HCT116 (cell line): Measurements from ENCODE around the gene PIMREG. TPM values are rescaled to one million over a fixed set of nuclear protein-coding genes. Genes with fewer than 3 reads are reported as not detected.

Experiments
- ATAC-seq: fragments of 200-7000 bp; cut with Tn5 transposase; 2 replicates; pipeline ENCODE4 v1.9.1; 2020; ENCODE audit warnings: mild to moderate bottlenecking, moderate library complexity
- BruUV-seq: library from RNA; stranded (reverse); fragments of 400-500 nt; replicated peaks from 2 replicates; lab custom pipeline; 2021; lab: Mats Ljungman, UMichigan
- CTCF ChIA-PET: fragments of 300-600 bp; sonication (Branson Sonifier 250); formaldehyde crosslinking; loops from one replicate; lab custom pipeline; 2021; ENCODE audit warnings: antibody characterized with exemption; lab: Charles Lee
- POLR2A ChIA-PET: fragments of 300-600, 350-600 bp; sonication (Branson Sonifier 250); formaldehyde crosslinking; loops from one replicate; lab custom pipeline; 2021; ENCODE audit warnings: antibody characterized with exemption; lab: Charles Lee
- RAD21 ChIA-PET, 2 experiments: fragments of 300-600 bp; sonication (Branson Sonifier 250); formaldehyde crosslinking; loops; one replicate each; lab custom pipeline; 2023; ENCODE audit warnings: low total read pairs in 2 of 2; ENCODE audit not compliant: uncharacterized antibody in 2 of 2, unreplicated experiment in 2 of 2, low non-redundant PET in 1 of 2; lab: Charles Lee
- DNase-seq: peaks from one replicate; pipeline ENCODE4 v3.0.0-alpha.2; 2010; ENCODE audit warnings: low read depth, low spot score
- H2AFZ ChIP-seq: fragments of 200-600 bp; shearing (Covaris generic), sonication (generic); 2 replicates; pipeline ENCODE4 v1.6.1; 2017; ENCODE audit warnings: low read depth, mixed run types, mixed read lengths, antibody characterized with exemption, low read length; ENCODE audit not compliant: poor library complexity, severe bottlenecking
- H3K27ac ChIP-seq: 2 replicates; pipeline ENCODE4 v1.5.1; 2012; ENCODE audit warnings: low read depth, low read length
- H3K27me3 ChIP-seq: fragments of 200-600 bp; sonication (generic); 2 replicates; pipeline ENCODE4 v1.6.1; 2016; ENCODE audit warnings: mixed run types, low read length, mixed read lengths; ENCODE audit not compliant: insufficient read depth
- H3K36me3 ChIP-seq, 2 experiments: fragments of 200-500 bp in 1 of 2; fragments of 200-600 bp in 1 of 2; sonication (Bioruptor generic) in 1 of 2; sonication (generic) in 1 of 2; 2 replicates each; pipeline versions ENCODE4 v1.5.1 to v1.6.1; 2014 to 2016; ENCODE audit warnings: low read length in 2 of 2, inconsistent platforms in 1 of 2, mixed read lengths in 1 of 2, mixed run types in 1 of 2; ENCODE audit not compliant: insufficient read depth in 2 of 2, control insufficient read depth in 1 of 2
- H3K4me1 ChIP-seq, 2 experiments: fragments of 200-600 bp in 1 of 2; sonication (generic) in 1 of 2; 2 replicates each; pipeline versions ENCODE4 v1.5.1 to v1.6.1; 2012 to 2017; ENCODE audit warnings: low read length in 2 of 2, inconsistent platforms in 1 of 2, mild to moderate bottlenecking in 1 of 2, mixed read lengths in 1 of 2, mixed run types in 1 of 2, moderate library complexity in 1 of 2; ENCODE audit not compliant: insufficient read depth in 2 of 2, control insufficient read depth in 1 of 2
- H3K4me2 ChIP-seq: fragments of 200-600 bp; sonication (generic); 2 replicates; pipeline ENCODE4 v1.6.1; 2017; ENCODE audit warnings: mixed run types, low read length, mixed read lengths
- H3K4me3 ChIP-seq, 2 experiments: fragments of 200-600 bp in 1 of 2; sonication (generic) in 1 of 2; replicated peaks in 1 of 2; 2 replicates each; pipeline ENCODE4 v1.5.1; 2011 to 2016; ENCODE audit warnings: low read length in 2 of 2, control low read depth in 1 of 2, low read depth in 1 of 2, mild to moderate bottlenecking in 1 of 2, mixed read lengths in 1 of 2, mixed run types in 1 of 2
- H3K79me2 ChIP-seq: fragments of 200-600 bp; sonication (generic); 2 replicates; pipeline ENCODE4 v1.6.1; 2017; ENCODE audit warnings: mild to moderate bottlenecking, mixed run types, low read length, moderate library complexity, mixed read lengths; ENCODE audit not compliant: insufficient read depth
- H3K9ac ChIP-seq: fragments of 200-600 bp; sonication (generic); 2 replicates; pipeline ENCODE4 v1.6.1; 2016; ENCODE audit warnings: low read length, mixed read lengths
- H3K9me2 ChIP-seq: fragments of 200-600 bp; sonication (generic), shearing (Covaris generic); 2 replicates; pipeline ENCODE4 v1.6.1; 2017; ENCODE audit warnings: mixed run types, mild to moderate bottlenecking, moderate library complexity; ENCODE audit not compliant: insufficient read depth
- H3K9me3 ChIP-seq, 2 experiments: fragments of 200-500 bp in 1 of 2; fragments of 200-600 bp in 1 of 2; sonication (Bioruptor generic) in 1 of 2; sonication (generic) in 1 of 2; 2 replicates each; pipeline ENCODE4 v1.6.1; 2014 to 2017; ENCODE audit warnings: low read length in 2 of 2, mixed read lengths in 2 of 2, inconsistent platforms in 1 of 2, low read depth in 1 of 2, mild to moderate bottlenecking in 1 of 2, mixed run types in 1 of 2, moderate library complexity in 1 of 2; ENCODE audit not compliant: control insufficient read depth in 1 of 2, insufficient read depth in 1 of 2
- H4K20me1 ChIP-seq: fragments of 200-600 bp; sonication (generic), shearing (Covaris generic); 2 replicates; pipeline ENCODE4 v1.6.1; 2017; ENCODE audit warnings: mixed run types, mild to moderate bottlenecking, moderate library complexity; ENCODE audit not compliant: insufficient read depth
- ELF1 ChIP-seq: IDR thresholded peaks from 2 replicates; pipeline ENCODE4 v1.6.1; 2012; ENCODE audit warnings: low read depth, borderline replicate concordance
- POLR2AphosphoS5 ChIP-seq: IDR thresholded peaks from 2 replicates; pipeline ENCODE4 v1.6.1; 2011; ENCODE audit warnings: mild to moderate bottlenecking, low read depth, low read length, moderate library complexity
- RAD21 ChIP-seq: IDR thresholded peaks from 2 replicates; pipeline ENCODE4 v1.6.1; 2012; ENCODE audit warnings: low read depth, mild to moderate bottlenecking
- REST ChIP-seq: IDR thresholded peaks from 2 replicates; pipeline ENCODE4 v1.6.1; 2012; ENCODE audit warnings: low read depth
- ZFX ChIP-seq: fragments of 450-650 bp; IDR thresholded peaks from 2 replicates; pipeline ENCODE4 v1.6.1; 2017
- intact Hi-C: fragments of 100-400 bp; cut with micrococcal nuclease; formaldehyde crosslinking; loops from 2 replicates; pipeline ENCODE4 v1.10.0; 2022
- total RNA-seq: library from RNA; stranded (reverse); gene quantifications from one replicate; pipeline ENCODE4 v1.2.1, GENCODE V29; 2021; ENCODE audit not compliant: unreplicated experiment
- TF ChIP-seq, protein P1 (sequence below): IDR thresholded peaks from 2 replicates; pipeline ENCODE4 v1.6.1; 2012

PIMREG gene
- total RNA-seq, 1 experiment from 2014 or later = 57.0 TPM

GRCh38 chr17:6439951-6440350 lies 4.3 kb upstream of the PIMREG start:
- Histone ChIP-seq H4K20me1 (no peaks in the 10 kb centered on the region), H3K27ac (no peak overlapping the region), H3K4me1 (peaks cover 6 to 16% of the 10 kb centered on the region in 2 experiments; a peak in 2 of 4 replicates), H2AFZ (no peak overlapping the region), H3K9me3 (no peaks in the 10 kb centered on the region), H3K4me3 (no peak overlapping the region), H3K36me3 (no peaks in the 10 kb centered on the region; a peak in 1 of 4 replicates), H3K9me2 (no peaks in the 10 kb centered on the region), H3K9ac (no peak overlapping the region), H3K79me2 (no peaks in the 10 kb centered on the region; the same call in 1 of the 2 replicates), H3K27me3 (no peaks in the 10 kb centered on the region), H3K4me2 (no peak overlapping the region)
- TF ChIP-seq, protein P1, sequence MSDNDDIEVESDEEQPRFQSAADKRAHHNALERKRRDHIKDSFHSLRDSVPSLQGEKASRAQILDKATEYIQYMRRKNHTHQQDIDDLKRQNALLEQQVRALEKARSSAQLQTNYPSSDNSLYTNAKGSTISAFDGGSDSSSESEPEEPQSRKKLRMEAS = no peak
- TF ChIP-seq POLR2AphosphoS5 = no peak
- no peak for TF ChIP-seq RAD21
- TF ChIP-seq ZFX = no peak
- TF ChIP-seq ELF1 = no peak
- no peak for TF ChIP-seq REST
- RAD21 ChIA-PET = no interaction called here
- ATAC-seq (no peak), DNase-seq (no peak)
- intact Hi-C loops = loop anchor here (5.0 kb wide), 2 partner anchors 853 to 1193 kb away; no protein-coding TSS in a partner anchor
- POLR2A ChIA-PET = no interaction called here
- no TSS peak for BruUV-seq
- CTCF ChIA-PET = no interaction called here
